Brain pericyte (primary cell): ENCODE data around the gene PLXDC1.
"Not testable (repeated sequence)": the region's sequence is repeated elsewhere in the genome, so short reads cannot be mapped to it uniquely, and the experiment has no call there.

Experiments
- DNase-seq: peaks from one replicate; pipeline ENCODE4 v3.0.0-alpha.2; 2012; ENCODE audit warnings: low read depth, low spot score

Gene PLXDC1

DNA sequence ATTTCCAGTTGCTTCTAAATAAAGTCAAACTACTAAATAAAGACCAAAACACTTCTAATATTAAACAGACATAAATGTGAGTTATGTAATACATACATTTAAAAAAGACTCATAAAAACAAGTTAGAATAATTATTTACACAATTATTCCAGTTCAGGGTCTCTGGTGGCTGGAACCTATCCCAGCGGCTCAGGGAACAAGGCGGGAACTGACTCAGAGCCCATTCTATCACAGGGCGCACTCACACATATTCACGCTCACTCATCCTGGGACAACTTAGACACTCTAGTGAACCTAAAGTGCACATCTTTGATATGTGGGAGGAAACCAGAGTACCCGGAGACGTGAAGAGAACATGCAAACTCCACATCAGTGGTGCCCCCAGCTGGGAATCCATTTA is 25.0 kb downstream of the PLXDC1 start:
- no peak for DNase-seq

- no peak for DNase-seq
Observed at GRCh38 chr17:39125143-39125875, 26.1 kb downstream of the PLXDC1 start.

DNA sequence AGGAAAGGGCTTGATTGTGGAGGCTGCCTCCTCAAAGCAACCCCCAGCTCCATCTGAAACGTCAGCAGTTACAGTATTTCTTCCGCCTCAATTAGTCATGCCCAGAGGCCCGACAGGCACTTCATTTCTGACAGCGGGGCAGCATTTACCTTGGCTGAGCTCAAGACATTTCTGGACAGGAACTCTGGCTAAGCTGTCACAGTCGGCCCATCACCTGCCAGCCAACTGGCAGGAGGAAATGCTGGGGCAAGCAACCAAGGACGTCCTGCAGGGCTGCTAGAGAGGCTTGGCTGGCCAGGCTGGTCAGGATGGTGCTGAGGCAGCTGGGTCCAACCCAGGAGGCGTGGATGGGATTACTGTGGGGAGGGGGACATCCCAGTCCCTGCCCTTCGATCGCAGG is 27.8 kb downstream of the PLXDC1 start:
- DNase-seq: no peak

- no peak for DNase-seq
Observed at GRCh38 chr17:39122991-39123390, 28.4 kb downstream of the PLXDC1 start.

- not testable (repeated sequence) for DNase-seq
Observed at GRCh38 chr17:39121919-39122318, 29.5 kb downstream of the PLXDC1 start.

- no peak for DNase-seq
Observed at GRCh38 chr17:39118674-39119419, 32.6 kb downstream of the PLXDC1 start.

GRCh38 chr17:39116224-39116623 is 35.2 kb downstream of the PLXDC1 start:
- DNase-seq: no peak

- no peak for DNase-seq
Observed at GRCh38 chr17:39115135-39115534, 36.3 kb downstream of the PLXDC1 start.

DNA sequence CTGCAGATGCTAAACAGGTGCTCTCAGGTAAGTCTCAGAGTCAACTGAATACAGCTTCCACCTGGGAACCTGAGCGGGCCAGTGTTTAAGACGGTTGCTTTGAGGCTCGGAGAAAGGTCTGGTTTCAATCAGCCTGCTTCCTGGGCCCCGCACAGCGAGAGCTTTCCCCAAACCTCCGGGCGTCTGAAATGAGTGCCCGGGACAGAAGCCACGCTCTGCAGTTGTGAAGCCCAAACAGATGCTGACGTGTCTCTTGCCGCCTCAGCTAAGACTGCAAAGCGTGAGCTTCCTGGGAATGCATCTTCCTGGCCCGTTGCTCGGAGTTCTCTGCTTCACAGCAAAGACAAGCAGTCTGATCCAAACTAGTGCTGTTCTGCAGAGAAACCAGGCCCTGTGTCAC is 36.7 kb downstream of the PLXDC1 start:
- DNase-seq: no peak

DNA sequence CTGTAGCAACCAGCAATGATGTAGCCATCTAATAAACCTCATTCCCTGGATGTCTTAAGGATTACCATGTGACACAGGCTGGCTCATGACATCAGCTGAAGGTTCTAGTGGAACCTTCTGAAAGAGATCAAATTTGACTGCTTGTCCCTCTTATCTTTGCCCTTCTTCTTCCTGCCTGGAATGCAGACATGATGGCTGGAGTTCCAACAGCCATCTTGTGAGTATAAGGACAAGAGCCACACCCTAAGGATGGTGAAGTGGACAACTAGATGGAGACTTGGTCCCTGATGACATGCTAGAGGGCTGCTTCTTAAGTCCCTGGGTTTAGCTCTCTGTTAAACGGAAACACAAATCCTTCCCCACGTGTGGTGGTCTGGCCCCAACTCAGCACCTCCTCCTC is 37.6 kb downstream of the PLXDC1 start:
- DNase-seq: no peak

- DNase-seq: no peak
Observed at GRCh38 chr17:39110435-39111136, 40.9 kb downstream of the PLXDC1 start.

DNA sequence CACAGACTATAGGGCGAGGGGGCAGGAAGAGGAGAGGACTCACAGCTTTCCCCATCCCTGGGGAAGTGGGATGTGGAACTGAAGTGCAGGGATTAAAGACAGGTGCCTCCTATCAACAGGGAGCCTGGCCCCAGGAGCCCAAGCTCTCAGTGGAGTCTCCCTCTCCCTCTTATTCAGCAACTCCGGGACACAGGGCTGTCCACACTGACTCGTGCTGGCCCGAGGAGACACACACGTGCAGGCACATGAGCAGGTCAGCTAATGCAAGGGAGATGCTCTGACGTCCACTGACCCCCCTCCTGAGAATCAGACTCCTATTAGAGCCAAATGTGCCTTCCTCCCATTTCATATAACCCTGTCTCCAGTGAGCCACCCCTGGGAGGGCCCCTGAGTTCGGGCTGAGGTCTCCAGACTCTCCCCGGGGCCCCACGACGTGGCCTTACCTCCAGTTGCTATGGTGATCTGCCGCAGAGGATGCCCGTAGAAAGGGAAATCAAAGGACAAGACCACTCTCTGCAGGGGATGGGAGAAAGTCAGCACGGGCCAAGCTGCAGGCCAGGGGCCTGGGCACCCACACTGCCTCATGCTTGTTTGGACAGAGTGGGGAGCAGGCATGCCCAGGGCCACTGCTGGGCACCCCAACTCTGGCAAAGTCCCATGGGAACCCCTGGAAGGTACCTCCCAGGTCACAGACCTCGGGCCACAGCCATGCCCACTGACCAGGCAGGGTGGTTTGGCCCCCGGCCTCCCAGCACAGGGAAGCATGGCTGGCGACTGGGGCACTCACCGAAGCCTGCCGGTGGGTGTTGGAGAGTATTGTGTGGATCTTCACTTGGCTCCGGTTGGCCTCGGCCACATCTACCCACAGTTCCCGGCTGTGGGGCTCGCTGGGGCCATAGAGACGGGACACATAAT is 42.7 kb downstream of the PLXDC1 start:
- DNase-seq: no peak

DNA sequence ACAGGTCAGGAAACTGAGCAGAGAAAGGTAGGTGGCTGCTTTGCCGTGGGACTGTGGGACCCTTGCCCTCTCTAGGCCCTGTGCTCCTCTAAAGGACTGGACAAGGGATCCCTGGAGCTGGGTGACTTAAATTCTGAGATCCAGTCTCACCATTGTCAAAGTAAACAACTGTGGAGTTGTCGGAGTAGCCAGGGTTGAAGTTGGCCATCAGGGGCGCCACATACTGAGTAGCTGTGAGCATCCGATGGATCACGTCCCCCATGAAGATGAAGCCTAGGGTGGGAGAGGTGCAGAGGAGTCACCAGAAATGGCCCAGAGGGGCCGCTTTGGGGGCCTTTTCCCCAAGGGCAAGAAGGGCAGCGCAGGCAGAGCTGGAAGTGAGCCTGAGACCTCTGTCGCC is 43.5 kb downstream of the PLXDC1 start:
- DNase-seq: no peak

- DNase-seq: no peak
Observed at GRCh38 chr17:39107155-39107554, 44.3 kb downstream of the PLXDC1 start.

GRCh38 chr17:39105705-39106104 is 45.7 kb downstream of the PLXDC1 start:
- DNase-seq: no peak

- DNase-seq: no peak
Observed at GRCh38 chr17:39104657-39105056, 46.8 kb downstream of the PLXDC1 start.

GRCh38 chr17:39104046-39104445 is 47.4 kb downstream of the PLXDC1 start:
- DNase-seq: no peak

DNA sequence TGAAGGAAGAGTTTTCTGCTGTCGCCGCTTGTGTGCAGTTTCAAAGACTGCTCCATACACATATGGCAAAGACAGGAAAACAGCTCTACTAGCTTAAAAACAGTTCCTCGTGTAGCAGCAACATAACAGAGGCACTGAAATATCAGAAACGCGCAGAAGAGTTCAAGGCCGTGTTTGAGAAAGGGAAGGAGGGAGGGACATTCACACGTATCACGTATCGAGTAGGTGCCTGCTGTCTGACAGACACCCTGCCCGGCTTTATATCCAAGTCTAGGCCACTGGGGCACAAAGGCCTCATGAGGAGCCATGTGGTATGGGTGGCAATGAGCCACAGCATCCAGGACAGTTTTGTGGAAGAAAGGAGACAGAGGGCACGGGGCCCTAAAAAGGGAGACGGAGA is 50.3 kb downstream of the PLXDC1 start:
- no peak for DNase-seq

GRCh38 chr17:39100530-39100929 is 50.9 kb downstream of the PLXDC1 start:
- DNase-seq: no peak

- DNase-seq: peak; percentile 39
Observed at GRCh38 chr17:39099663-39100286, 51.7 kb downstream of the PLXDC1 start.

DNA sequence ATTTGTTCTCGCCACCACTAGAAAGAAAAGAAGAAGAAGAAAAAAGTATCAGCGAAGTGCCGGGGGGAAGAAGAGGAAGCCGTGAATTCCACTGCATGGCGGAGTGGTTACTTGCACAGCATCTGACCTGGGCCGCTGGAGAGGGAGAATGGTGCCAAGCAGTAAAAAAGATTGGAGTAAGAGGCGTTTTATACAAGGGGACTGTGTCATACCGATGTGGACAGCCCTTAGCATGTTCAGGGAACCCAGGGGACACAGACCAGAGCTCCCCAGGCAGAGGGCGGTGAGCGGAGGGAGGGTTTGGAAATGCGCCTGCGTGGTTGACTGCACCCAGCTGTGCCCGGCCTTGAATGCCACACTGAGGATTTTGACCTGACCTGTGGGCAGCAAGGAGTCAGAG is 52.8 kb downstream of the PLXDC1 start:
- no peak for DNase-seq
